GM19025 (cell line): Measurements from ENCODE around the gene CDC45.

Experiments
- ATAC-seq: cut with Tn5 transposase; IDR thresholded peaks from one replicate; pipeline ENCODE4 v1.9.1; 2021; ENCODE audit warnings: mild to moderate bottlenecking, low read depth, moderate library complexity; ENCODE audit not compliant: unreplicated experiment

The CDC45 gene

DNA sequence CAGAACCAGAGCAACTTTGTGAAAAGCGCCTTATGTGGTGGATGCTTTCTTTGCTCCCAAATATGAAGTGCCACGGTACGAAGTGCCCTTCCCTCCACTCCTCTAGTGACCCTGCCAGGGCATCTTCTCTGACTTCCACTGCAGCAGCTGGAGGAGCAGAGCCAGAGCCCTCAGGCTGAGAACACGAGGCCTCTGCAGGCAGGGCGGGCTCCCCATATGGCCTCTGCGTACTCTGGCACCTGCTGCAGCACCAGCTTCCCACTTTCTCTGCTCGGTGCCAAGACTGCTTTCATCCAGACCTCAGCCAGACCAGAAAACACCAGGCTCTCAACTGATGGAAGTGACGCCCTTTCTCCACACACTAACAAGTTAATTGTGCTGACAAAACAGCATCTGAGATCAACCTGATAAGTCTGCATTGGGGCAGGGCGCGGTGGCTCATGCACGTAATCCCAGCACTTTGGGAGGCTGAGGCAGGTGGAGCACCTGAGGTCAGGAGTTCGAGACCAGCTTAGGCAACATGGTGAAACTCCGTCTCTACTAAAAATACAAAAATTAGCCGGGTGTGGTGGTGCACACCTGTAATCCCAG lies 13.5 kb upstream of the CDC45 start:
- no peak for ATAC-seq

GRCh38 chr22:19466848-19467752 lies 12.6 kb upstream of the CDC45 start:
- no peak for ATAC-seq

DNA sequence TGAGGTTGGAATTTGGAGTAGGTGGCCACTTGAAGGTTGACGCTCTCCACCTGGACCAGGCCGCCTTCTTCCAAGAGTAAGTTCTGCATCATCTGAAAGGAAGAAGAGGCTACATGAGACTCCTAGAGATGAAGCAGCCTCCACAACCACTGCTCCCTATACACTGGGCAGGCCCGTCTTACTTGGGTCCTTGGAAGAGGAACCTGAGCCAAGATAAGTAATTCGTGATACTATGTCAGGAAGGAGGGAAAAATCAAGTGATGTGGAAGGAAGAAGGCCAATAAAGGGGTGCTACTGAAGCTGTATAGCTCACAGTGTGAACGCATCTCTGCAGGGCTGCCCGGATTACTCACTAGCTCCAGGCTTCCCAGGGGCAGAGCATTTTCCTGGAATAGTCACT lies 11.8 kb upstream of the CDC45 start:
- no peak for ATAC-seq

DNA sequence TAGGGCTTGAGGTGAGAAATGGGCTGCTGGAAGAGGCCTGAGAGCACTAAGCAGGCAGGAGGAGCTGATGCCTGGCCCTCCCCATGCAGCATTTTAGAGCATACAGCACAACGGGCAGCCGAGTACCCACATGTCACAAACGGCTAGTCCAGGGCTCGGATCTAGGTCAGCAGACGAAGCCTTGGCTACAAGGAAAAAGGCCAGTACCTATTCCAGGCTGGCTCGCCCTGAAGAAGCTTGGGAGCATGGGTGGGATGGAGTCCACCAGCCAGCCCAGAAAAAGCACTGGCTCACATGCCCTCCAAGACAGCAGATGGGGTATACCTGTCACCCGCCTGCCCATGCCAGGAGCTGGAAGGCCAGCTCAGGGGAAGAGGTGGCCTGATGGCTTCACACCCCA lies 10.3 kb upstream of the CDC45 start:
- no peak for ATAC-seq

- no peak for ATAC-seq
Measured at GRCh38 chr22:19470010-19470409, 9.7 kb upstream of the CDC45 start.

DNA sequence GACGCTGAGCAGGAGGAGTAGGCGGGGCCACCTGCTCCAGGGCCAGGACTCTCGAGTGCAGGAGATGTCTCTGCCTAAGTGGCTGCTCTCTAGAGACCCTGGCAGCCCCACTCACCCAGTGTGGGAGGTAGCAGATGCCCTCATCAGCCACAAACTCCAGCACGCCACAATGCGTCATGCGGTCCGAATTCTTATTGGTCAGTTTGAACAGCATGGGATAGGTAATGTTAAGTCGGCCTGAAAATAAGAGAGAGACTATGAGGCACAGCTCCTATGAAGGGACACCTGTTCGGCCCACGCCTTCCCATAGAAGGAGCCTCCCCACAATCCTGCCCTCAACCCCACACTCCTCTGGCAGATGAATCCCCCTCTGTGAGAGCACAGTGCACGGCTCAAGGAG lies 8.1 kb upstream of the CDC45 start:
- no peak for ATAC-seq

- no peak for ATAC-seq
Measured at GRCh38 chr22:19472233-19472632, 7.5 kb upstream of the CDC45 start.

DNA sequence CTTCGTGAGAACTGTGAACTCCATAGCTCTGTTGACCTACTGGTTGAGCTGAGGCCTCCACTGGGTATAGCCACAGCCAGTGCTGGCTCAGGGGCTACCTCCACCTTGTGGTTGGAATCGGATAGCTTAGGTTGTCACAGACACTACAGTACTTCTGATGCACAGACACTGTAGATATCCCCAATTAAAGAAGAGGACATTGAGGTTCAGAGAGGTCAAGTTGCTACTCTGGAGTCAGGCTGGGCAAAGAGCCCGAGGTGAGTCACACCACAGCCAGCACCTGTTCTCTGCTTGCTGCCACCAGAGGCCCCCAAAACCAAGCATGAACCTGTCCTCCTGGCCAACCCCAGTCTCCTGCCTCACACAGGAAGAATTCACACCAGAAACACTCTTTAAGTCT lies 6.1 kb upstream of the CDC45 start:
- ATAC-seq: no peak

GRCh38 chr22:19476023-19476422 lies 3.7 kb upstream of the CDC45 start:
- no peak for ATAC-seq

- no peak for ATAC-seq
Measured at GRCh38 chr22:19477321-19478044, 2.2 kb upstream of the CDC45 start.

- no peak for ATAC-seq
Measured at GRCh38 chr22:19478045-19478900, 1.4 kb upstream of the CDC45 start.

DNA sequence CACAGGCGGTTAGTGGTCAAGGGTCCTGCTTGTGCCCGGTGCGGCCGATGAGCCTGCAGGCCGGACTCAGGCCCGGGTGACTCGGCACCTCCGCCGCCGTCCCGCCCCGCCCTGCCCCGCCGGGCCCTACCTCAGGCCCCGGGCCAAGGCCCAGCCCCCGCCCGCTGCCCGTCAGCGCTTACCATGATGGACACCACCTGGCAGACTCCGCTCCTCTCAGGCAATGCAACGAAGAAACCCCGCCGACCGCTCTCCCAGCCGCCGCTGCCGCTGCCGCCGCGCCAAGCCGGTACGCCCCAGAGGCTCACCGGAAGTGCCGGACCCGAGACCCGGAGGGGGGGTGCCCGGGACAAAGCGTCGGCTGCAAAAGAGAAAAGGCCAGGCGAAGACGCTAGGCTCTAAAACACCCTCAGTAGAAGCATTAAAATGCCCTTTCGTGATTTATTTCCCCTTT lies 792 bp upstream of the CDC45 start, which contains the start of gene UFD1:
TSS of gene UFD1 (minus strand) at position 293 of the 454 bp plus-strand sequence. CDS start at position 185, 108 bp downstream.
- ATAC-seq: peak; percentile 52

- ATAC-seq: no peak
Measured at GRCh38 chr22:19480173-19480568, 451 bp downstream of the CDC45 start.

GRCh38 chr22:19480789-19481188 lies 1.1 kb downstream of the CDC45 start:
- ATAC-seq: no peak

- ATAC-seq: no peak
Measured at GRCh38 chr22:19482297-19482696, 2.6 kb downstream of the CDC45 start.

GRCh38 chr22:19483481-19484244 lies 3.9 kb downstream of the CDC45 start:
- no peak for ATAC-seq

DNA sequence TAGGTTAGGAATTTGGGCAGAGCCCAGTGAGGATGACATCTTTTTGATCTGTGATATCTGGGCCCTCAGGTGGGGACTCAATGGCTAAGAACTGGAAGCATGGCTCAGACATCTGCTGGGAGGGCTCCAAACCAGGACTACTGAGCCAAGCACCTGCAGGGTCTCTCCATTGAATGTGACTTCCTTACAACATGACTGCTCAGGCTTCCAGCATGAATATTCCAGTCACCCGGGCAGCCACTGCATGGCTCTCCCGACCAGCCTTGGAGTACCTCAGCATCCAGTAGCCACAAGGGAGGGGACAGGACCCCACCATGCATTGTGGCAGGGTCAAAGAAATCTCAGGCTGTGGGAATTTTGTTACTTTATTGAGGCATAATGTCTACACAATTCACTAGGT lies 8.6 kb downstream of the CDC45 start:
- no peak for ATAC-seq

- no peak for ATAC-seq
Measured at GRCh38 chr22:19488884-19489843, 9.4 kb downstream of the CDC45 start.
